K562 (cell line): ENCODE results near the gene PIP5K1B. TPM values are rescaled to one million over a fixed set of nuclear protein-coding genes. Genes with fewer than 3 reads are reported as not detected.

ENCODE experiments used
- CC2D1A ChIP-seq: fragments of 450-650 bp; IDR thresholded peaks from 2 replicates; pipeline ENCODE4 v1.6.1; 2017; ENCODE audit warnings: mild to moderate bottlenecking
- CEBPG ChIP-seq, 3 experiments: fragments of 200-800 bp in 1 of 3; sonication (Bioruptor generic) in 1 of 3; sonication (generic) in 1 of 3; formaldehyde crosslinking in 1 of 3; IDR thresholded peaks in 2 of 3; conservative IDR thresholded peaks in 1 of 3; 2 replicates each; pipeline versions ENCODE4 v1.6.1 to v1.8.0; 2016 to 2022; ENCODE audit warnings: missing compliant biosample characterization in 2 of 3, missing genetic modification characterization in 2 of 3, mild to moderate bottlenecking in 1 of 3, missing genetic modification reagents in 1 of 3
- DIDO1 ChIP-seq: fragments of 450-650 bp; IDR thresholded peaks from 2 replicates; pipeline ENCODE4 v1.6.1; 2016; ENCODE audit warnings: low read depth, missing biosample characterization, missing genetic modification characterization
- ELK3 ChIP-seq: fragments of 450-650 bp; formaldehyde crosslinking; IDR thresholded peaks from 2 replicates; pipeline ENCODE4 v1.4.0; 2020; ENCODE audit warnings: mild to moderate bottlenecking
- FOXP4 ChIP-seq: sonication (generic); formaldehyde crosslinking; IDR thresholded peaks from 2 replicates; pipeline ENCODE4 v1.8.0; 2022; ENCODE audit warnings: mild to moderate bottlenecking, missing genetic modification reagents, borderline replicate concordance
- JUND ChIP-seq, 2 experiments: IDR thresholded peaks; 2 replicates in 1 of 2; 3 replicates in 1 of 2; pipeline ENCODE4 v1.6.1; 2011; ENCODE audit warnings: borderline replicate concordance in 2 of 2, low read depth in 2 of 2, low read length in 2 of 2, improper control_type of control experiment in 1 of 2, missing biosample characterization in 1 of 2, missing genetic modification characterization in 1 of 2, missing genetic modification reagents in 1 of 2
- MAFF ChIP-seq: IDR thresholded peaks from 2 replicates; pipeline ENCODE4 v1.6.1; 2012; ENCODE audit warnings: low read length, improper control_type of control experiment
- MAFK ChIP-seq: IDR thresholded peaks from 2 replicates; pipeline ENCODE4 v1.6.1; 2011; ENCODE audit warnings: low read length, improper control_type of control experiment
- polyA plus RNA-seq, 8 experiments: library from polyadenylated mRNA; depleted of rRNA in 4 of 8; stranded (reverse) in 5 of 8; unstranded in 3 of 8; fragments of >200 nt; fragmentation: Nextera tagmentation in 2 of 8; fragmentation: Illumina TruSeq in 1 of 8; extraction: Ambion mirVana in 2 of 8; extraction: Trizol in 1 of 8; gene quantifications; 2 replicates each; pipeline versions ENCODE4 v1.2.1 to v1.2.3, GENCODE V29; 2011 to 2014; ENCODE audit warnings: inconsistent platforms in 1 of 8, missing spikeins in 1 of 8
- total RNA-seq, 7 experiments: library from RNA; depleted of rRNA in 6 of 7; stranded (reverse); fragments of >200 nt in 6 of 7; fragmentation: Illumina TruSeq in 2 of 7; extraction: Trizol in 2 of 7; gene quantifications; 2 replicates each; pipeline versions ENCODE4 v1.2.1 to v1.2.3, GENCODE V29; 2011 to 2021; ENCODE audit warnings: low replicate concordance in 1 of 7

PIP5K1B gene
- total and polyA plus RNA-seq, 9 of the 15 experiments (the other 6 are each of a cell fraction or from before 2014, with no cell fraction given): 3.1 to 12.9 (median 7.4) TPM

GRCh38 chr9:68777070-68777763, 72.2 kb downstream of the PIP5K1B start (continued):
- TF ChIP-seq FOXP4 (CRISPR knock-in tag): no peak
- TF ChIP-seq CC2D1A: no peak
- TF ChIP-seq MAFF: peak; percentile 23; the same call in 1 of the 2 replicates
- TF ChIP-seq MAFK: peak; percentile 26; the same call in 1 of the 2 replicates
- TF ChIP-seq ELK3 (CRISPR knock-in tag): no peak
- no peak for TF ChIP-seq DIDO1 (tag)
- peak; percentile 50; the same call in 1 of the 2 replicates for TF ChIP-seq JUND (IDR thresholded peaks at IDR 0.05; ENCODE audit: borderline replicate concordance, low read depth, low read length)
- TF ChIP-seq JUND (tag; IDR thresholded peaks at IDR 0.05; ENCODE audit: borderline replicate concordance, low read depth, low read length): no peak; the same call in 2 of the 3 replicates
- TF ChIP-seq CEBPG (CRISPR knock-in tag; IDR thresholded peaks at IDR 0.05): no peak
- no peak for TF ChIP-seq CEBPG (tag; conservative IDR thresholded peaks at IDR 0.05 in 1 of 2, IDR thresholded peaks at IDR 0.05 in 1 of 2)
